Bronchial epithelial cell (primary cell): ENCODE measurements around the gene RAPH1. TPM values are rescaled to one million over a fixed set of nuclear protein-coding genes. Genes with fewer than 3 reads are reported as not detected.
"Not testable (repeated sequence)": the region's sequence is repeated elsewhere in the genome, so short reads cannot be mapped to it uniquely, and the experiment has no call there.

Experiments
- DNase-seq: peaks from one replicate; pipeline ENCODE4 v3.0.0-alpha.2; 2010; ENCODE audit warnings: low read depth
- FAIRE-seq: peaks from 2 replicates; lab custom pipeline; 2011; peaks lifted over from hg19 to GRCh38; lab: Jason Lieb, UNC
- H3K27me3 ChIP-seq: 2 replicates; pipeline ENCODE4 v1.5.1; 2011; ENCODE audit warnings: low read length; ENCODE audit not compliant: control insufficient read depth, insufficient read depth
- H3K36me3 ChIP-seq: 2 replicates; pipeline ENCODE4 v1.5.1; 2011; ENCODE audit warnings: low read length; ENCODE audit not compliant: control insufficient read depth, insufficient read depth
- H3K4me3 ChIP-seq: 2 replicates; pipeline ENCODE4 v1.5.1; 2011; ENCODE audit warnings: mild to moderate bottlenecking, low read depth, low read length, control low read depth
- total RNA-seq: library from RNA; depleted of rRNA; stranded (reverse); fragments of >200 nt; gene quantifications from 2 replicates; pipeline ENCODE4 v1.2.1, GENCODE V29; 2014
- TF ChIP-seq, protein P1 (sequence below): IDR thresholded peaks from 2 replicates; pipeline ENCODE4 v1.5.1; 2011; ENCODE audit warnings: mild to moderate bottlenecking, moderate library complexity, low read length, control low read depth, inconsistent platforms; ENCODE audit not compliant: insufficient read depth, severe bottlenecking

The RAPH1 gene
- total RNA-seq, 1 donor from 2014 or later = 15.3 TPM

DNA sequence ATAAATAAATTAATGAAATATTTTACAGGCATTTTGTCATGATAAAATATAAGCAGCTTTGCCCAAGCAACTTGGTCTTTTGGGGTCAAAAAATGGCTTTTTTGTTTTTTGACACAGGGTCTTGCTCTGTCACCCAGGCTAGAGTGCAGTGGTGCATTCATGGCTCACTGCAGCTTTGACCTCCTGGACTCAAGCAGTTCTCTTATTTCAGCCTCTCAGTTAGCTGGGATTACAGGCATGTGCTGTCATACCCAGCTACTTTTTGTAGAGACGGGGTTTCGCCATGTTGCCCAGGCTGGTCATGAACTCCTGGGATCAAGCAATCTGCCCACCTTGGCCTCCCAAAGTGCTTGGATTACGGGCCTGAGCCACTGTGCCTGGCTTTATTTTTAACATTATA lies 155.9 kb downstream of the RAPH1 start:
- Histone ChIP-seq H3K36me3 (no peaks in the 10 kb centered on the region), H3K27me3 (no peaks in the 10 kb centered on the region), H3K4me3 (no peak overlapping the region)
- FAIRE-seq (no peak), DNase-seq (no peak)
- TF ChIP-seq, protein P1, sequence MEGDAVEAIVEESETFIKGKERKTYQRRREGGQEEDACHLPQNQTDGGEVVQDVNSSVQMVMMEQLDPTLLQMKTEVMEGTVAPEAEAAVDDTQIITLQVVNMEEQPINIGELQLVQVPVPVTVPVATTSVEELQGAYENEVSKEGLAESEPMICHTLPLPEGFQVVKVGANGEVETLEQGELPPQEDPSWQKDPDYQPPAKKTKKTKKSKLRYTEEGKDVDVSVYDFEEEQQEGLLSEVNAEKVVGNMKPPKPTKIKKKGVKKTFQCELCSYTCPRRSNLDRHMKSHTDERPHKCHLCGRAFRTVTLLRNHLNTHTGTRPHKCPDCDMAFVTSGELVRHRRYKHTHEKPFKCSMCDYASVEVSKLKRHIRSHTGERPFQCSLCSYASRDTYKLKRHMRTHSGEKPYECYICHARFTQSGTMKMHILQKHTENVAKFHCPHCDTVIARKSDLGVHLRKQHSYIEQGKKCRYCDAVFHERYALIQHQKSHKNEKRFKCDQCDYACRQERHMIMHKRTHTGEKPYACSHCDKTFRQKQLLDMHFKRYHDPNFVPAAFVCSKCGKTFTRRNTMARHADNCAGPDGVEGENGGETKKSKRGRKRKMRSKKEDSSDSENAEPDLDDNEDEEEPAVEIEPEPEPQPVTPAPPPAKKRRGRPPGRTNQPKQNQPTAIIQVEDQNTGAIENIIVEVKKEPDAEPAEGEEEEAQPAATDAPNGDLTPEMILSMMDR = no peak

DNA sequence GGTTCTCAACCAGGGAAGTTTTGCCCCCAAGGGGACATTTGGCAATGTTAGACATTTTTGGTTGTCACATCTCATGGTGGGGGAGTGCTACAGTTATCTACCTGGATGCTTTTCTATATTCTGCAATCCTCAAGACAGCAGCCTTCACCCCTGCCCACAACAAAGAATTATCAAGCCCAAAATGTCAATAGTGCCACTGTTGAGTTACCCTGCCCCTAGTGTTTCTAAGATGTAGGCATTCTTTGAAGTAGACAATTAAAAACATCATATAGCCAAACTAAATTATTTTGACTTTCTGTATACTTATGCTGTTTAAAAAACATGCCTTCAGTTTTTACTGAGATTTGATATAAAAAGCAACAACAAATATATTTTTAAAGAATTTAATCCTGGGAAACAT lies 158.9 kb downstream of the RAPH1 start:
- TF ChIP-seq, protein P1 = no peak
- DNase-seq = no peak
- no peak for FAIRE-seq
- H3K36me3 ChIP-seq = no peaks in the 10 kb centered on the region
- H3K27me3 ChIP-seq = no peaks in the 10 kb centered on the region
- no peak overlapping the region for H3K4me3 ChIP-seq

DNA sequence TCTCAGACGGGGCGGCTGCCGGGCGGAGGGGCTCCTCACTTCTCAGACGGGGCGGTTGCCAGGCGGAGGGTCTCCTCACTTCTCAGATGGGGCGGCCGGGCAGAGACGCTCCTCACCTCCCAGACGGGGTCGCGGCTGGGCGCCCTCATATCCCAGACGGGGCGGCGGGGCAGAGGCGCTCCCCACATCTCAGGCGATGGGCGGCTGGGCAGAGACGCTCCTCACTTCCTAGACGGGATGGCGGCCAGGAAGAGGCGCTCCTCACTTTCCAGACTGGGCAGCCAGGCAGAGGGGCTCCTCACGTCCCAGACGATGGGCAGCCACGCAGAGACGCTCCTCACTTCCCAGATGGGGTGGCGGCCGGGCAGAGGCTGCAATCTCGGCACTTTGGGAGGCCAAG lies 162.4 kb downstream of the RAPH1 start:
- not testable (repeated sequence) for DNase-seq, FAIRE-seq, H3K4me3 ChIP-seq, H3K36me3 ChIP-seq, H3K27me3 ChIP-seq

DNA sequence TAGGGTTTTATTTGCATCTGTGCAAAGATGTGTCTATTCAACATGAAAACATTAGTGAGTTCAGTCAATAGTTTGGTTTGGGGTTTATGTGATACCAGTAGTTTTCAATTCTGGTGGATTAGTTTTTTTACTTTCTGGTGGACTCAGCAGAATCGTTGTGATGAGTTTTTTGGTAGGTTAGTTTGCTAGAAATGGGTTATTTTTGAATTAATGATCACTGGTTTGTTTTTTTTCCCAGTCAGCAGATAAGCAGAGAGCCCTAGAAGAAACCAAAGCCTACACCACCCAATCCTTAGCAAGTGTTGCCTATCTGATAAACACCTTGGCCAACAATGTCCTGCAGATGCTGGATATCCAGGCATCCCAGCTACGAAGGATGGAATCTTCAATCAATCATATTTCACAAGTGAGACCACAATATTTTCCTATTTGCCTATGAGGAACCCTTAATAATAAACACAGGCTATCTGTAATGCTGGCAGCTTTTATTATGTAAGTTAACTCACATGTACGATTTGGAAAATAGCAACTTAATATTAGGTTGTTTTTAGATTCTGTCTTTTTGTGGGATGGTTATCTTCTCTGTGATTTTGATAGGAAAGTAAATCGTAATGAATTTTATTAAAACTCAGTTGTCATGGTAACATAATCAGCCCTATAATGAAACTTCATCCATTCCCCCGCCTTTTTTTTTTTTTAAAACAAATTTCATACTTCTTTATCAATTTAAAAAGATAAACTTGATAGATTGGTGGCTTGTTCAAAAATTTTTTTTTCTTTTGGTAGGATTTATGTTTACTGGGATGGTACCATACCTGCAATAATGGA lies 168.2 kb downstream of the RAPH1 start:
- no peaks in the 10 kb centered on the region for H3K27me3 ChIP-seq
- no peak for FAIRE-seq
- TF ChIP-seq, protein P1 = no peak
- H3K4me3 ChIP-seq = no peak overlapping the region
- H3K36me3 ChIP-seq = no peaks in the 10 kb centered on the region
- DNase-seq = no peak

DNA sequence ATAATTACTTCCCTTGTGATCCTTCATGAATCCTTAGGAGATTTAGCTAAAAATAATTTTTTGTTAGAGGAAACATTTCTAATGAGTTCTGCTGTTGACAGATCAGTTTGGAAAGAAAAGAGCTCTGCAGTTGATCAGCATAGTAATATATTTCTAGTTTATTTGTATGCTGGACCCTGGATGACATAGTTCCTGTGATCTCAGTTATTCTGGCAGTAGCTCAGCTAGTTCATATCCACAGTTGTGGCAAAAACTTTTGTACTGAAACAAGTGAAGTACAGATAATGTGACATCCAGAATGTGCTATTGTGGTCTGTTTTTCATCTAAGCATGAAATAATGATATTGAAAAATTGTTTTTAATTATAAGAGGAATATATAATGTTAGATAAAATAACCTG lies 173.2 kb downstream of the RAPH1 start:
- no peak for DNase-seq
- H3K27me3 ChIP-seq = no peaks in the 10 kb centered on the region
- no peak overlapping the region for H3K4me3 ChIP-seq
- no peak for FAIRE-seq
- TF ChIP-seq, protein P1 = no peak
- H3K36me3 ChIP-seq = no peaks in the 10 kb centered on the region

DNA sequence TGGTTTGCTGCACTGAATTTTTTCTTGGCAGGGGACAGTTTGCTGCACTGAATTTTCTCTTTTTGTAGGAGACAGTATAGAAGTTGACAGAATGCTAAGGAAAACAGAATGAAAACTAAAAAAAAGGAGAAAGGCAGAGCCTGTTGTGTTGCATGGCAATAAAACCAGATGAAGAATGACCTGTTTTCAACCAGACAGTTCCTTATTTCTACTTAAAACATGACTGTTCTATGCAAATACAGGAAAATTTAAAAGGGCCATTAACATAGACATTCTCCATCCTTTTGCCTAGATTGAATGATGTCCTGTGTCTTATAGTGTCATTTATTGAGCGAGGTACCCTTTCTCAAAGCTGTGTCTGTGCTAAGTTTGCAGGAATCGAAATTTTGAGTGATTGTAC lies 173.6 kb downstream of the RAPH1 start:
- Histone ChIP-seq H3K36me3 (no peaks in the 10 kb centered on the region), H3K4me3 (no peak overlapping the region), H3K27me3 (no peaks in the 10 kb centered on the region)
- TF ChIP-seq, protein P1 = no peak
- no peak for FAIRE-seq
- no peak for DNase-seq
